GM18505 (cell line): ENCODE measurements around the gene MAP1S.

Source experiments
- ATAC-seq: cut with Tn5 transposase; IDR thresholded peaks from one replicate; pipeline ENCODE4 v1.9.1; 2021; ENCODE audit not compliant: unreplicated experiment
- POLR2A ChIP-seq: IDR thresholded peaks from 4 replicates; pipeline ENCODE4 v1.6.1; 2011; ENCODE audit warnings: borderline replicate concordance; ENCODE audit not compliant: insufficient read depth, insufficient read length; ENCODE audit errors: extremely low read depth

The MAP1S gene

GRCh38 chr19:17685451-17686022 is 33.7 kb upstream of the MAP1S start:
- no peak for ATAC-seq
- no peak for TF ChIP-seq POLR2A

GRCh38 chr19:17686023-17686521 is 33.2 kb upstream of the MAP1S start:
- no peak for TF ChIP-seq POLR2A
- ATAC-seq: no peak

DNA sequence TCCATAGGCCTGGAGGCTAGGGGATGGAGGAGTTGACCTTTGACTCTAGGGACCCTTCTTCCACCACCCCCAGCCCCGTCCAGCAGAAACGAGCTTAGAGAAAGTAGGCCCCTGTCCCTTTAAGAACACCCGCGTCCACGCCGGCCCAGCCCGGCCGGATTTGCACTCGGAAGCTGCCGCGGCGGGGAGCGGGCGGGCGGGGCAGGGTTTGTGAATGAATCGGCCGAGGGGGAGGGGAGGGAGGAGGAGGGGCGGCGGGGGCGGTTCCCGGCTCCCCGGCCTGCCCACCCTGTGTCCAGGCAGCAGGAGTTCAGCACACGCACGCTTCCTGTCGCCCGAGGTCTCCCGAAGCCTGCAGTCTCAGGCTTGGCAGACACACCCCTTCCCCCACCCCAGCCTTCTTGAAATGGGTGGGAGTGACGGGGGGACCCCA is 32.7 kb upstream of the MAP1S start:
- ATAC-seq: no peak
- no peak for TF ChIP-seq POLR2A

- ATAC-seq: no peak
- no peak for TF ChIP-seq POLR2A
These were observed 32.0 kb upstream of the MAP1S start for GRCh38 chr19:17687141-17687856.

- ATAC-seq: no peak
- TF ChIP-seq POLR2A: no peak
These were observed 31.2 kb upstream of the MAP1S start, which contains the start of gene UNC13A for GRCh38 chr19:17687857-17688784. Gene UNC13A (minus strand): TSS chr19:17688354. CDS start chr19:17688199, 155 bp downstream.

DNA sequence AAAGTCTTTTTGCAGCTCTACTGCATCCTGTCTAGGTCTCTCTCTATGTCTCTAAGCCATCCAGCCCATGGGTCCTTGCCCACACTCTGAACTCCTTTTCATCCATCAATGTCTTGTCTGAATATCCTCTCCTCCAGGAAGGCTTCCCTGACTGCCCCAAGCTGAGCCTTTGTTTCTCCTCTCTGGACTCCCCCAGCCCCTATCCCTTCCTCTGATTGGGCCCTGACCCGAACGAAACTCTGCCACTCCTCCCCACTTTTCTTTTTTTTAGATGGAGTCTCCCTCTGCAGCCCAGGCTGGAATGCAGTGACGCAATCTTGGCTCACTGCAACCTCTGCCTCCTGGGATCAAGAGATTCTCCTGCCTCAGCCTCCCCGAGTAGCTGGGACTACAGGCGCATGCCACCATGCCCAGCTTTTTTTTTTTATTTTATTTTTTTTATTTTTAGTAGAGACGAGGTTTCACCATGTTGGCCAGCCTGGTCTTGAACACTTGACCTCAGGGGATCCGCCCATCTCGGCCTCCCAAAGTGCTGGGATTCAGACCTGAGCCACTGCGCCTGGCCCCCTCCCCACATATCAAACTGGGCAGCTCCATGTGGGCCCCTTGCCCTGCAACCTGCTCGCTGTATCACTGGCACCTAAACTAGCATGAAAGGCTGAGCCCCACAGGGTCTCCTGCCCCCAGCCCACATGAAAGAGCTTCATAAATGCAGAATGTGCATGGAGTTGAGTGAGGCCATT is 30.3 kb upstream of the MAP1S start:
- no peak for ATAC-seq
- TF ChIP-seq POLR2A: no peak

- ATAC-seq: no peak
- no peak for TF ChIP-seq POLR2A
These were observed 26.7 kb upstream of the MAP1S start for GRCh38 chr19:17692566-17692965.

DNA sequence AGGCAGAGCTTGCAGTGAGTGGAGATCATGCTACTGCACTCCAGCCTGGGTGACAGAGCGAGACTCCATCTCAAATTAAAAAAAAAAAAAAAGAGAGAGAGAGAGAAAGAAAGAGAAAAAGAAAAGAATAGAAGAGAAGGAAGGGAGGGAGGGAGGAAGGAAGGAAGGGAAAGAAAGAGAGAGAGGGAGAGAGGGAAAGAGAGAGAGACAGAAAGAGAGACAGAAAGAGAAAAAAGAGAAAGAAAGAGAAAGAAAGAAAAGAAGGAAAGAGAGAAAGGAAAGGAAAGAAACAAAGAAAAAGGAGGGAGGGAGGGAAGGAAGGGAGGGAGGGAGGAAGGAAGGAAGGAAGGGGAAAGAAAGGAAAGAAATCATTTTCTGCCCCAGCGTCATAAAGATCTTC is 24.1 kb upstream of the MAP1S start:
- ATAC-seq: no peak
- no peak for TF ChIP-seq POLR2A

GRCh38 chr19:17703824-17704463 is 15.3 kb upstream of the MAP1S start:
- no peak for ATAC-seq
- no peak for TF ChIP-seq POLR2A

GRCh38 chr19:17706750-17707181 is 12.5 kb upstream of the MAP1S start:
- no peak for TF ChIP-seq POLR2A
- ATAC-seq: no peak

- TF ChIP-seq POLR2A: no peak
- ATAC-seq: no peak
These were observed 7.4 kb upstream of the MAP1S start for GRCh38 chr19:17711851-17712250.

DNA sequence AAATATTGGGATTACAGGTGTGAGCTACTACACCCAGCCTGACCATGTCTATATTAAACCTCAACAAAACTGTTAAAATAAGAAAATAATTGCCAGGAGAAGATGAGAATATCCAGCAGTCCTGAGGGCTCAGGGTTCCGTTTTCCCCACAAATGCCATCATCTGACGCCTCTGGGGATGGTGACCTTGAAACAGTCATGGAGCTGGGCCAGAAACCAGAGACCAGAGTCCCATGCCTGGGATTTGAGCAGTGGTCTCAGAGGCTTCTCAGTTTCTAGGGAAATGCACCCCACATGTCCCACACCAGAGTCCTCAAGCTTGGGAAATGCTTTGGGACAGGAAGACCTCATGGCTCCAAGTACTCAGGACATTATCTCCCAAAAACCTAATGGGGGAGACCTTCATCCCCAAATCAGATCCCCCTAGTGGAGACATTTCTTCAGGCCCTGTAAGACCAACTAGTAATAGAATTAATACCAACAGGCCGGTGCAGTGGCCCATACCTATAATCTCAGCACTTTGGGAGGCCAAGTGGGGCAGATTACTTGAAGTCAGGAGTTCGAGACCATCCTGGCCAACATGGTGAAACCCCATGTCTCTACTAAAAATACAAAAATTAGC is 2.9 kb upstream of the MAP1S start:
- no peak for ATAC-seq
- no peak for TF ChIP-seq POLR2A
